Esophagus squamous epithelium (tissue), 4 donors: Measurements from ENCODE around the gene PRKAA2.

Experiments
- POLR2A ChIP-seq, 4 donors: fragments of 450-650 bp; IDR thresholded peaks; one replicate each; pipeline ENCODE4 v1.6.1; 2017; ENCODE audit warnings: antibody characterized with exemption in 4 of 4, mild to moderate bottlenecking in 4 of 4, moderate library complexity in 3 of 4
- TF ChIP-seq, protein P1 (sequence below), 6 experiments: fragments of 450-650 bp in 4 of 6; fragments of 200-600 bp in 2 of 6; sonication (generic) in 2 of 6; IDR thresholded peaks; one replicate each; pipeline ENCODE4 v1.5.1; 2016 to 2019; ENCODE audit warnings: antibody characterized with exemption in 6 of 6, mild to moderate bottlenecking in 4 of 6, moderate library complexity in 4 of 6

- no peak for TF ChIP-seq POLR2A (IDR thresholded peaks at IDR 0.05)
- TF ChIP-seq, protein P1, sequence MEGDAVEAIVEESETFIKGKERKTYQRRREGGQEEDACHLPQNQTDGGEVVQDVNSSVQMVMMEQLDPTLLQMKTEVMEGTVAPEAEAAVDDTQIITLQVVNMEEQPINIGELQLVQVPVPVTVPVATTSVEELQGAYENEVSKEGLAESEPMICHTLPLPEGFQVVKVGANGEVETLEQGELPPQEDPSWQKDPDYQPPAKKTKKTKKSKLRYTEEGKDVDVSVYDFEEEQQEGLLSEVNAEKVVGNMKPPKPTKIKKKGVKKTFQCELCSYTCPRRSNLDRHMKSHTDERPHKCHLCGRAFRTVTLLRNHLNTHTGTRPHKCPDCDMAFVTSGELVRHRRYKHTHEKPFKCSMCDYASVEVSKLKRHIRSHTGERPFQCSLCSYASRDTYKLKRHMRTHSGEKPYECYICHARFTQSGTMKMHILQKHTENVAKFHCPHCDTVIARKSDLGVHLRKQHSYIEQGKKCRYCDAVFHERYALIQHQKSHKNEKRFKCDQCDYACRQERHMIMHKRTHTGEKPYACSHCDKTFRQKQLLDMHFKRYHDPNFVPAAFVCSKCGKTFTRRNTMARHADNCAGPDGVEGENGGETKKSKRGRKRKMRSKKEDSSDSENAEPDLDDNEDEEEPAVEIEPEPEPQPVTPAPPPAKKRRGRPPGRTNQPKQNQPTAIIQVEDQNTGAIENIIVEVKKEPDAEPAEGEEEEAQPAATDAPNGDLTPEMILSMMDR (IDR thresholded peaks at IDR 0.05): no peak
Observed at GRCh38 chr1:56726706-56727105, 81.6 kb downstream of the PRKAA2 start.
